GM20000 (cell line): ENCODE data around the gene MDM1.

Experiments
- DNase-seq: peaks from one replicate; pipeline ENCODE4 v3.0.0; 2012; ENCODE audit warnings: low spot score
- CTCF ChIP-seq: IDR thresholded peaks from 2 replicates; pipeline ENCODE4 v1.5.1; 2012; ENCODE audit warnings: mild to moderate bottlenecking, control low read depth; ENCODE audit errors: extremely low read depth, missing control alignments

MDM1 gene

DNA sequence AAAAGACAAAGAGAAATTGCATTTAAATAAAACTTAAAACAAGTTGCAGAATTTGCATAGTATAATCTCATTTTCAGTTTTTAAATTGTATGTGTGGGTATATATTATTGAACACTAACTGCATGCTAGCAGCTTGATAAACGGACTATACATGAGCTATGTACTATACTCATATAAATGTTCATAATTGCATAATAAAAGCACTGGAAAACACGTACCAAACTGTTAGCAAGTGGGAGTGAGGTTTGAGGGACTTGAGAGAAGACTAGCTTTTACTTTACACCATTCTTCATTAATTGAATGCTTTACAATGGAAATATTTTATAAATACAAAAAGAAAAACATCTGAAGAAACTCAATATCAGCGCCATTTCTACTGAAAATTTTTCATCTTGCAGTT lies 32.2 kb upstream of the MDM1 start:
- no peak for TF ChIP-seq CTCF
- no peak for DNase-seq

GRCh38 chr12:68361953-68362352 lies 29.8 kb upstream of the MDM1 start:
- DNase-seq, result no peak
- TF ChIP-seq CTCF, result no peak

DNA sequence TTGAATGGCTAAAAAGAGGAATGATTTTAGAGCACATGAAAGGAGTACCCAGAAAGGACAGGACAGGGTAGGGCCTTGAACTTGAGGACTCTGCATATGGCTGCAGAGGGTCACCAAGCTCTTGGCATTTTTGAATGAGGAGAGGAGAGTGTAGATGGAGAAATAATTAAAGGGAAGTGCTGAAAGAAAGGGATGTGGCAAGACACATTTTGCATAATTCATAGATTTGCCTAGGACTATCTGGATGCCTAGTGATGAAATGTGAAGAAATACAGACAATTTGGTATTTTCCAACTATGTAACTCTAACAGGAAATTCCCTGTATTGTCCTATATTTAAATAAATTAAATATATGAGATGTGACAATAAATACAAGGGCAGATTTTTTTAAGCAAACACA lies 27.5 kb upstream of the MDM1 start:
- DNase-seq, result no peak
- TF ChIP-seq CTCF, result no peak

GRCh38 chr12:68358532-68359485 lies 26.6 kb upstream of the MDM1 start:
- no peak for TF ChIP-seq CTCF
- peak; percentile 37 for DNase-seq

GRCh38 chr12:68356986-68357385 lies 24.8 kb upstream of the MDM1 start:
- no peak for DNase-seq
- no peak for TF ChIP-seq CTCF

GRCh38 chr12:68356060-68356695 lies 24.0 kb upstream of the MDM1 start:
- DNase-seq, result no peak

More at GRCh38 chr12:68356060-68356695, 24.0 kb upstream of the MDM1 start:
- TF ChIP-seq CTCF, result no peak
